IMR-90 (cell line): ENCODE results near the gene IER5.

ENCODE experiments used
- BHLHE40 ChIP-seq: fragments of 150-350 bp; IDR thresholded peaks from 2 replicates; pipeline ENCODE4 v1.6.1; 2016; ENCODE audit warnings: mild to moderate bottlenecking, low read depth, low read length
- CEBPB ChIP-seq: IDR thresholded peaks from 2 replicates; pipeline ENCODE4 v1.6.1; 2012; ENCODE audit warnings: low read depth, low read length, improper control_type of control experiment
- CHD1 ChIP-seq: IDR thresholded peaks from 2 replicates; pipeline ENCODE4 v1.6.1; 2012; ENCODE audit warnings: low read depth, low read length, improper control_type of control experiment
- CTCF ChIP-seq: conservative IDR thresholded peaks from 2 replicates; pipeline ENCODE4 v1.5.1; 2012; ENCODE audit warnings: mild to moderate bottlenecking, low read depth, low read length, improper control_type of control experiment
- MAZ ChIP-seq: IDR thresholded peaks from 2 replicates; pipeline ENCODE4 v1.6.1; 2012; ENCODE audit warnings: low read depth, mild to moderate bottlenecking, low read length, improper control_type of control experiment, moderate library complexity, borderline replicate concordance
- MXI1 ChIP-seq: IDR thresholded peaks from 2 replicates; pipeline ENCODE4 v1.6.1; 2012; ENCODE audit warnings: low read depth, mild to moderate bottlenecking, low read length, moderate library complexity, borderline replicate concordance
- POLR2A ChIP-seq: IDR thresholded peaks from 2 replicates; pipeline ENCODE4 v1.6.1; 2012; ENCODE audit warnings: mild to moderate bottlenecking, low read depth, low read length
- RAD21 ChIP-seq: IDR thresholded peaks from 2 replicates; pipeline ENCODE4 v1.6.1; 2012; ENCODE audit warnings: low read length, improper control_type of control experiment
- RCOR1 ChIP-seq: IDR thresholded peaks from 2 replicates; pipeline ENCODE4 v1.6.1; 2012; ENCODE audit warnings: mild to moderate bottlenecking, low read length, improper control_type of control experiment; ENCODE audit not compliant: insufficient replicate concordance
- RFX5 ChIP-seq: IDR thresholded peaks from 2 replicates; pipeline ENCODE4 v1.8.0; 2012; ENCODE audit warnings: low read depth, mild to moderate bottlenecking, low read length, moderate library complexity
- SMC3 ChIP-seq: fragments of 150-350 bp; IDR thresholded peaks from 2 replicates; pipeline ENCODE4 v1.6.1; 2016; ENCODE audit warnings: low read depth, mild to moderate bottlenecking, antibody characterized with exemption, low read length, moderate library complexity
- USF2 ChIP-seq: fragments of 150-350 bp; IDR thresholded peaks from 2 replicates; pipeline ENCODE4 v1.6.1; 2017; ENCODE audit warnings: mild to moderate bottlenecking, antibody characterized with exemption, low read length, low read depth

- TF ChIP-seq CTCF (no peak), USF2 (no peak), RAD21 (no peak), POLR2A (no peak; the same call in none of the 2 replicates), RFX5 (no peak), BHLHE40 (0 out of 2 replicates have a peak, but pooled peaks have one; percentile 10), CHD1 (no peak), MXI1 (no peak), RCOR1 (no peak), MAZ (no peak), CEBPB (no peak), SMC3 (no peak)
These were observed 47.6 kb downstream of the IER5 start for GRCh38 chr1:181135815-181136737.
